ENCODE measurements around the gene TSC22D3.

Gene TSC22D3

DNA sequence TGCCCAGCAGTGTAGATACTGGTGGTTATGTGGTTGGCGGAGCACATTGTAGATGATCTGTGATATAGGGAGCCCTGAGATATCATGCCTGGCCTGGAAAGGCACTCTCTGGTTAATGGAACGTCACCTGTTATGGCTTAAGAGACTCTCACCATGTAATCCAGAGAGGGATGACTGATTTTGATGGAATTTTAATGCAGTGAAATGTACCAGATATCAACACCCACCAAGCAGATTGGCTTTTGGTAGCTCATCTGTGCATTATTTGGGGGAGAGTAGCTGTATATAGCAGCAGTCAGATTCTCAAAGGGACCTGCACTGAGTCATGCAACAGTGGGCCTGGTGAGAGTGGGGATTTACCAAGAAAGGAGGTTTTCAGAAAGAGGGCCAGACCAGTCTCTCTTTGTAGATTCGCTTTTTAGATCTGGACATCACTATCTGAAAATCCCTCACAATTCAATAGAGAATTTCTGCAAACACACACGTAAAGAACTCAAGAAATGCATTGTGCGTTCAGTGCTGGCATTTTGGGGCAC lies 17.3 kb downstream of the TSC22D3 start:
- no peak for DNase-seq

DNA sequence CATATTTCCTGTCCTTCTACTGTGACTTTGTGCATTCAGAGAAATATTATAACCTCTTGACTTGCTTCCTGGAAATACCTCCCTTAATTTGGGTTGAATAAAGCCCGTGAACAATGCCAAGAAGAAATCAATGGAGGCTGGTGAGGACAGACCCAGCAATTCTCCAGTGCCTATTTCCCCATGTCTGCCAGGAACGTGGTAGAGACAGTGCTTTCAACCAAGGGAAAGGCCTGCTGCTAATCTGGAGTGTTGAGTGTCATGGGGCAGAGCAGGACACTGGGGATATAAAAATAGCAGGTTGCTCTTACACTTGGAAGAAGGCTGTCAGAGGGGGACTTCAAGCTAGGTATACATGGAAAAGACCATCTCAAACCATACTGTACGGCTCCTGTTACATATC lies 19.9 kb downstream of the TSC22D3 start:
- no peak for DNase-seq

DNA sequence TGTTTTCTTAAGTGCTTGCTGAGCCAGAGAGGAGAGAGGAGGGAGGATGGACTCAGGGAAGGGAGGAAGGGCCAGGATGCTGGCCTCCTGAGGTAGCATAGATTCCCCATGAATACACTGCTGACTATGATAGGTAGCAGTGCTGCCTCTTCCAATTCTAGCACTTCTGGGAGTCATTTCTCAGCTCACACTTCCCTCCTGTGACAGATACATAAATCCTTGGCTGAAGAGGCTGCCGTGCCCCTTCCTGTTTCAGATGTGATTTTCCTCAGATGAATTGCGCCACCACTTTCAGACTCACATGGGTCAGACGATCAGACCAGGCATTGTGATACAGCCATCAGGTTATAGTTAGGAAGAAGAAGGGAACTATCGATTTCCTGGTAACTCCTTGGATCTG lies 22.4 kb downstream of the TSC22D3 start:
- no peak for DNase-seq

DNA sequence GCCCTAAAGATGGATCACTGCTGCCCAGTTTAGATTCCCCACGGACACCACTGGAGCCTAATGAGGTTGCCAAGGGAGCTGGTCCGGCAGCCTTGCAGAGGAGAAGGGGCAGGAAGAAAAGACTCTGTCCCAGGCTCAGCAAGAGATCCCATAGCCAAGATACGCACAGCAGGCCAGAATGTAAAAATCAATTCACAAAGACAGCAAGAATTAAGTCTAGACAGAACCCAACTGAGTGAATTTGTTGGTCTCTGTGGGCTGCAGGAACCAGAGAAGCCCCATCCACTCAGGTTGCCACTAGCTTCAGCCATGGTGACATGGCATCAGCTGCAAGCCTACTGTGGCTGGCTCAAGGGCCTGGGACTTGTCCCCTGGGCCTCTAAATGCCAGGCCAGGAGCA lies 22.9 kb downstream of the TSC22D3 start:
- no peak for DNase-seq

DNA sequence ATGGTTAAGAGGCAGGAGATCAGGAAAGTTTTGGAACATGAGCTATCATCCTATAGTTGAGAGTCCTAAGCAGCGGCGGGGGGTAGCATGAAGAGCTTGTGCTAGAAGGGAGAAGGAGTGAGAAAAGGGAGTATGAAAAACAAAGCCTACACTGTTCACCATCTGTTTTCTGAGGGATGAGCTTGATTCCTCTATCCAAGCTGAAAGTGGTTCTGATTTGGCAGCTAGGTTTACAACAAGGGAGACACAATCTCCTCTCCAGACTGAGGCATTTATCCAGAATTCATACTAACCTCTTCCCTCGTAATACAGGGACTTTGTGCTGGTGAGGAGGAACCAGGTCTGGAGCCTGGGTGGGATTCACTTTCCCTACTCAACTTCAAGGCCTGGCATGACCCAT lies 23.5 kb downstream of the TSC22D3 start:
- no peak for DNase-seq

DNA sequence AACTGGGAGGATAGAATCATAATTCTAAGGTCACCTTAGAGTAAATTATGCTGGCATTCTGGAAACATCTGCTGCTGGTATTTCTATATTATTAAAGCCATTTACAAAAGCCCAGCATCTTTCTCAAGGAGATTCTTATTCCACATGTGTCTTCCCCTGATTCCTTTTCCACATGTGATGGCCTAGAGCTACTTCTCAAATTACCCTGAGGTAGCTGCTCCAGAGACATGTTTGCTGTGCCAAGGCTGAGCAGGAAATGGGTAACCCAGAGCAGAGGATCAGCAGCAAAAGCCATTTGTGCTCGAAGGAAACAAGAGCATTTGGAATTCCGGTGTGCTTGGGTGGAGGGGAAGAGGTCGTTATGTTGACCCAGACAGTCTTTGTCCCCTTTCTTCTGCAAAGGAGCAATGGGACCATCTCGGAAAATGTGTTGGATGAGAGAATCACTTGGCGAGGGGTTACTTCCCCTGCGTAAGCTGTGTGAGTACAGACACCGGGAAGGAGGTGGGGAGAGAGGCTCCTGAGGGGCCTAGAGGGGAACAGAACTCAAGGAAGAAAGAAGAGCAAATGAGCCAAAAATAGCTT lies 24.6 kb downstream of the TSC22D3 start:
- no peak for DNase-seq

DNA sequence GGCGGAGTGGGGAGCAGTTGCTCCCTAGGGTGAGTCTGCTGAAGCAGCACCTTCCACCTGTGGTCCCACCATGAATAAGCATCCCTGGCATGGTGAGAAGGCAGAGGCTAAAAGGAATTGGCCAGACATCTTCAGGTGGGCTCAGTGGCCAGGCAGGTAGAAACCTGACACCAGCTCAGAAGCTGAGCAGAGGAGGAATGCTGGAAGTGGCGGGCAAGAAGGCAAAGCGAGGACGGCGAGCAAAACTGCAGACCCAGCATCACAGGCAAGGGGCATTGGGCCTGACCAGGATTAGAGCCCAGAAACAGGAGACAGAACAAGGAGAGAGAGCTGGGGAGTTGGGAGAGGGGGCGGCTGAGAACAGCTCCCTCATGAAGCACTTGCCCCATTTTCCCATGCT lies 25.3 kb downstream of the TSC22D3 start:
- DNase-seq: no peak

DNA sequence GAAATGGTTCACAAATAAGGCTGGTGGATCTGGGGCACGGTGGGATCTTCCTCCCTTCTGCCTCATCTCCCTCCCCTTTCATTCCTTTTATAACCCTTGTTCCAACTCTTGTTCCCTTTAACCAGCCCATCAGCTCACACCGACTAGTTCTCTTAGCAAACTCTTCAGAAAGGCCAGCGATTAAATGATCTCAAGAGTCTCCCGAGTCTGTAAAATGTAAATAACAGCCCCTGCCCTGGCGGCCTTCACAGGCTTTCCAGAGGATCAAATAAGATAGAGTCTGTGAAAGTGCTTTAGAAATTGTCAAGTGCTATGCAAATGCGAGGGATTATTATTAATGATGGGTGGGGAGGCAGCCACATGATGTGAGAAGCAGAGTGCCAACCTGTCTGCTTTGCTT lies 27.1 kb downstream of the TSC22D3 start:
- DNase-seq: no peak

DNA sequence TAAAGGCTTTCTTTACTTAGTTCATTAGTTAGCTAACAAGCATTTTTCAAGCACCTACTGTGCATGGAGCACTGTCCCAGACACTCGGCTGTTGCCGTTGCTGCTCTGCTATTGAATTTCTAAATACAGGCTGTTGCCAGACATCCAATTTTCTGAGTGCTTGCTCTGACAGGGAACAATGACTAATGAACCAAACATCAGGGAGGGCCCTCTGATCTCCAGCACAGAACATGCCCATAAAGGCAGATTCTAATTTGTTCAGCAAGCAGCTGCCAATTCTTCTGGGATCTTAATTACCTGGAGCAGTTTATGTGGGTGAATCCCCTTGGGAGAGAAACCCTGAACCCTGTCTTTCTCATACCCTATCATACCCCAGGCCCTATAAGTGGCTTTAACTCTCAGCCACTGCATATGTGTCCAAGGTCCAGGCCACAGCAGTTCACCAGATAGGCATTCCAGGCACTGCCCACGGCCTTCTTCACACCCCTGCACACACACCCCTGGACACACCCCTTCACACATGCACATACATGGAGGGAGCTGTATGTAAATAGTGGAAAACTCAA lies 27.9 kb downstream of the TSC22D3 start:
- no peak for DNase-seq

DNA sequence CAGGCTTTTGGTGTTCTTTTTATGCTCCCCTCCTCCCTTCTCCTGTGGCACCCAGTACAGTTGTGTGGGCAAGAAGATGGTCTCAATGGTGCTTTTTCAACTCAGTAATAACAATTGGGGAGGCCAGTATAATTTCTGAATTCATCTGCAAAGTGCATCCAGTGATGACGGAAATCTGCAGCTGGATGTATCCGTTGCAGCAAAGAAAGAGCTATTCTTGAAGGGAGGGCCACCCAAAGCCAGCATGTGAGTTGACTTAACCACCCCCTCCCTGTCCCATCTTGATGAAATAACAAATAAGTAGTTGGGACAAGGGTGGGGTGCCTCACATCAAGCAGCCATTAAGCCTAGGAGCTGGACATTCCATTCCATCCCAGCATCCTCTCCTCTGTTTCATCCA lies 30.7 kb downstream of the TSC22D3 start:
- DNase-seq: no peak

DNA sequence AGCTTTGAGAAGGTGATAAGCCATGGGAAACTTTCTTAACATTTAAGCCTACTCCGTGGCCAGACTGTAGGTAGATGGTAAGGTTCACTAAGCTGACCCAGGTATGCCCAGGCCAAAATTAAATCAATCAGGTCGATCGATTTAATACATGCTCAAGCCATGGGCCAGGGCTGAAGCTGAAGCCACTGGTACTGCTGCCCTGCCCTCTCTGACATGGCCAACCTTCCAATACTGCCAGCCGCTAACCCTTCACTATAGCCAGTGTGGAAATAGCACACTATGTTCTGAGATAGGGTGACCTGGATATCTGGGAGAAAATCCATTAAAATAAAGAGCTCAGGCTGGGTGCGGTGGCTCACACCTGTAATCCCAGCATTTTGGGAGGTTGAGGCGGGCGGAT lies 31.6 kb downstream of the TSC22D3 start:
- no peak for DNase-seq

DNA sequence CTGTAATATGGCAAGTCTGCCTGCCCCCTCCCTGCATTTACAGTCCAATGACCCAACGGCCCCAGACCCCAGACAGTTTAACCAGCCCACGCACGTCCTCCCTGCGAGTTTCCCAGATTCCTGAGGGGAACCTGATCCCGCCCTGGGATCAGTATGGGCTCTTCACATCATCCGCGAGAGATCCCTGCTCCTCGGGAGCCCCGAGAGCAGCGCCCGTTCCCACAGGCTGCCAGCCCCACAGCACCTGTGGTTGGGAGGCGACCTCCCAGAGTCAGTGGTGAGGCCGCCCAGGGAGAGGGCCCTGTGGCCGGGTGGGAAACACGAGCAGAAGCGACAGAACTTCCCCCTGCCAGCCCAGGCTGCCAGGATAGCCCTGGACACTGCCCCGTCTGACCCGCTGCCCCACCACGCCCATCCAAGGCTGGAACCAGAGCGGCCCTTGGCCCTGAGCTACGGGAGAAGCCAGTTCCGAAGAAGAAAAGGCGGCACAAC lies 32.8 kb downstream of the TSC22D3 start:
- DNase-seq: no peak

DNA sequence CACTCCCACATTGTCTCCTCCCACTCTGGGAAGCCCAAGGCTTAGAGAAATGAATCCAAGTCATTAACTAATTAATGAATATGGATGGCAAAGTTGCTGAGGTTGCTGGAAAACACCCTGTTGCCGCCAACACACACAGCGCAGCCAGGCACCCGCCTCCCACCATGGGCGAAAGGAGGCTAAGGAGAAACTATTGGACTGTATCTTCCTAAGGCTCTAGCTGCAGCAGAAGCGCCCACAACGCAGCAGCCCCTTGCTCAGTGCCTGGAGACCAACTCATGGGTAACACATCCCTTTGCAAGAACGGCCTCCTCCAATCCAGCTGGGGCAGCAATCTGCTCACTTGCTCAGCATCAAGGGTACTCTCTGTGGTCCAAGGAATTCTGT lies 34.2 kb downstream of the TSC22D3 start:
- DNase-seq: no peak

DNA sequence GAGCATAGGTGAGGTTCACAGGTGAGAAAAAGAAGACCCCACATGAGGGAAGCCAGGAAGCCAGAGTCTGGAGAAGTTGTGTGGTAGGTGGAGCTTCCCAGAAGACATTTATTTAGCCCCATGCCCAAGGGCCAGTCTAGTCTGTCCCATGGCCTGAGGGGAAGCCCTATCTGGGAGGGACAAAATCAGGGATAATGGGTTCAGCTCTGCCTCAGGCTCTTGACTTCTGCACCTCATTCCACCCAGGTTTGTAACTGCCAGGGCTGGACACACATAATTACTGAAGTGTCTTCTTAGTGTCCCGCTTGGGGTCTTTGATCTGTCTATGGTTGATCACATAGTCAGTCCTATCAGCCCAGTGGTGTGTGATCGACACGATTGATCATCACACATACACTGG lies 36.0 kb downstream of the TSC22D3 start:
- DNase-seq: no peak

DNA sequence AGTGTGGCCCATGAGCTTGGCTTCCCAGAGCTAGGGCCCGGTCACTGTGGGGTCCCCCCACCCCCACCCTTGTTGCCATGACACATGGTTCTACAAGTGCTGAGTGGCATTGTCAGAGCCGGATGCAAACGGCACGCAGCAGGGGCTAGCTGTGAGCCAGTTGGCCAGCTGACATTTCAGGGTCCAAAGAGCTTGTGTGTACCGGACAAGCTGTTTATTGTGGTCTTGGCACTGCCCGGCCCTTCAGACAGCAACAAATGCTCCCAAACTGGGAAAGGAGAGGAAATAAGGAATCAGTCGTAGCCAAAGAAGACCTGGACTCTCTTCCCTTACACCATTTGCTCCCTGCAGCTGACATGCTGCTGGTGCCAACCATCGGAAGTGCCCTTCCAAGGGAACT lies 36.8 kb downstream of the TSC22D3 start:
- DNase-seq: no peak

DNA sequence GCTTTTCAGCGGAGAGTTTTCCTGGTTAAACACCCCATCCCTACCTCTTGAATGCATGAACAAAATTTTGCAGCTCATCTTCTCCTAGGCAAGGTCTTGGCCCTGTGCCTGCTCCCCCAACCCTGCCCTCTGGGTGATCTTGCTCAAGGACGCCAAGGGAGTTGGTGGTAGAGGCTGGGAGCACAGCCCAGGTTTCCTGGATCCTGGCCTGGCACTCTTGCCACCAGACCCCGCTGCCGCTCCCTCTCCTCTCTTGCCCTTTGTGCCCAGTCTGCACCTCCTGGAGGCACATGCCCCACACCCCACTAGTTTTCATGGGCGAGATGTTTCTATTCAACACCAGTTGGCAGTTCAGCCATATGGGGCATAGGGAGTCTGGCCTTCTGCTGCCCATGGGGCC lies 37.3 kb downstream of the TSC22D3 start:
- DNase-seq: no peak

DNA sequence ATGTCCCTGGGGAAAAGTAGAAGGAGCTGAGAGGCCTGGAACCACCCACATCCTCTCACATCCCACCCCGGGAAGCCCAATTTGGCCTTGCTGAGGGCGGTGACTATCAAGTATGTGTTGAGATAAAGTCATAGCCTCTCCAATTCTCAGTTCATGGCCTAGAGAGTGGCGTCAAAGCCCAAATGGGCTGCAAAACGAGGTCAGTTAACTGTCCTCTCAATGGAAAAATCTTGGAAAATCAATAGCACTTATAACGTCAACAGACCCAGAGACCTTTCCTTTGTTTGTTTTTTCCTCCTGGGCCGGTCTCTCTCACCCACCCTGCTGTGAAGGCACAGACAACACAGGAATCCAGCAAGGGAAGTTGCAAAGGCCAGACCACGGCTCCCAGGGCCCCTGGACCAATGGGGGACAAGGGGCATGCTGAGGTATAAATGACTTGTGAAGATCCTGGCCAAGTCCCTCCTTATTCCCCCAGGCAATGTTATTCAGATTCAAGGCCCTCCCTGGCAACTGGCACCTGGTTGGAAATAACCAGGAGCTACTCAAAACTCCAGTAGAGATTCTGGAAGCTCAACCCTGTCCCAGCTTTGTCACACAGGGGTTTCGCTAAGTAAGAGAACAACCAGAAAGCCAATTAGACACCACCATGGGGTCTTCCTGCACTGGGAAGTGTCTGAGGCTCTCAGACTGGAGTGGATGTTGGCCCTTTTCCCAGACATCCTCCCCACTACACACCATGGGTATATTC lies 38.6 kb downstream of the TSC22D3 start:
- DNase-seq: no peak

DNA sequence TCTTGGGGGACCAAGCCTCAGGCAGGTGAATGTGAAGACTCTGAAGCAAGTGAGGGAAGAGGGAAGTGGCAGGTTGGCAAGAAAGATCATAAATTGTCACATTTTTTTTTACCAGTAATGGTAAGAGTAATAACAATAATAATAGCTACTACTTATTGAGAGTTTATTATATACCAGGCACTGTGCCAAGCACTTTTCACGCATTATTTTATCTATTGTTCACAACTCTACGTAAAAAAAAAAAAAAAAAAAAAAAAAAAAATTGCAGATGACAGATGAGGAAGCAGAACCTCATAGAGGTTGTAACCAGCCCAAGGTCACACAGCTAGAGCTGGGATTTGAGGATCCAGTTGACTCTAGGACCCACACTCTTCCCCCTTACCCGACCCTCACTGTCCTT lies 40.9 kb downstream of the TSC22D3 start:
- DNase-seq: no peak

DNA sequence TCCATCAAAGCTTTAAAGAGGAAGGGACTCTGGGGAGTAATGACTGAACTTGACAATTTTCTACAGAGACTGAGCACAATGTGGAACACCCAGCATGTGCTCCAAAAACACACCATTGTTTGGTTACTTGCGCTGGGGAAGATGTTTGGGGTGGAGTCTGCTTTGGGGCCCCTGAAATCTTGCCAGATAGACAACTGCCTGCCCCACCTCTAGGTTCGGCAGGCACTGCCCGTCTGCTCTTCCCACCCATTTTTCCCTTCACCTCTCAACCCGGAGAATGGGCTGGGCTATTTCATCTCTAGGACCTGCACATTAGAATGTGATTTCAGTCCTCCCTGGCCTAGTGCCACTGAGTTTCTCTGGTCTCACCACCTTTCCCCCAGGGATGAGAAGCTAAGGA lies 41.9 kb downstream of the TSC22D3 start:
- no peak for DNase-seq

DNA sequence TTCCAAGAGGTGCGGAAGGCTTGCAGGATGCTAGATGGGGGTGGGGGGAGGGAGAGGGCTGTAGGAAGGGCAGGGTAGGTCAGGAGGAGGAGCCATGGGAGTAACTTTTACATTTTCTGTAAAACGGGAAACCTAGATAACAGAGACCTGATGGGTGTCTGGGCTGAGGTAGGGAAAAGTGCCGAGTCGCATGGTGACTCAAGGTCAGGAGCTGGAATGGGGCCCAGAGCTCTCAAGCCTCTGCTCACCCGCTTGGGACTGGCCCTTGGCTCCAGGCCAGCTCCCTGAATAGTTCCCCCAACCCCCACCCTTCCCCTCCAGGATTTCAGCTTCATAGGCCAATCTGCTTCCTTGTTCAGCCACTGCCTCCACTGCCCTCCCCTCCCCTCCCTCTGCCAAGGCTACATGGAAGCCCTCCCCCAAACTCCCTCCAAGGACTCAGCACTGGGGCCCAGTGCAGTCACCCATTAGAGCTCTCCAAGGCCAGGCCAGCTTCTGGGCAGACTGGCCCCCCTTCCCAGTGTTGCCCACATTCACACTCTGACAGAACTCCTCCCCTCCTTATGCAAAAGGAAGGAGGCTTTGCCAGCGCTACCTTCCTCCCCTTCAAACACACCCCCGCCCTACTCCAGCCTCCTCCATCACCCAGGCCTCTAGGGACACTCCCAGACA lies 43.6 kb downstream of the TSC22D3 start:
- DNase-seq: no peak

DNA sequence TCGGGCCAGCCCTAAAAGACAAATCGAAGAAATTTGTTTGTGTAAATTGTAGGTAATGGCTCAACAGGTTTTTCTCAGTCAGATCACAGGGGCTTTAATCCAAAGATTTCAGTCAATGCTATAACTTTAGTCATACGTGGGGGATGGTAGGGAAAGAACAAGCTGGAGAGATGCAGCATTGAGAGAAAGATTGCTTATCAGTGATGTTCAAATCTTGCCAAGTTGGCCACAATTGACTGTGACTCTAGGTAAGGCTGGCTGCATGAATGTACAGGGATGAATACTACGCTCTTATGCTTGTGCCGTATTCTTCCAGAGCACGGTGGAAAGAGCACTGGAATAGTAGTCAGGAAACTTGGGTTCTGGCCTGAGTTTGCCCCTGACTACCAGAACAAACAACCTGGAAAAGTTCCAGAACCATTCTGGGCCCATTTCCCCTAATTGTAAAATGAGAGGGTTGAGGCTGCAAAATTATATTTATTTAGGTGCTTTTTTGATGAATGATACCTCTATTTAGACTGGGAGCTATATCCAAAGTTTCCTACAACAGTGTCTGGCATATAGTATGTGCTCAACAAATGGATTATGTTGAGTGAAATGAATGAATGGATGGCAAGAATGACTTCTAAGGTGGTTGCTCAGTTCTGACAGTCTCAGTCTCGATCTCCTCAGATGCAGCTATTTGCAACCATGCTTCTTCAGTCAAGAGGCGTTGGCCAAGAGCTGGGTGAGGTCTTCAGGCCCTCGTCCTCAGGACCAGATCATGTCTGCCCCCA lies 44.4 kb downstream of the TSC22D3 start:
- no peak for DNase-seq

DNA sequence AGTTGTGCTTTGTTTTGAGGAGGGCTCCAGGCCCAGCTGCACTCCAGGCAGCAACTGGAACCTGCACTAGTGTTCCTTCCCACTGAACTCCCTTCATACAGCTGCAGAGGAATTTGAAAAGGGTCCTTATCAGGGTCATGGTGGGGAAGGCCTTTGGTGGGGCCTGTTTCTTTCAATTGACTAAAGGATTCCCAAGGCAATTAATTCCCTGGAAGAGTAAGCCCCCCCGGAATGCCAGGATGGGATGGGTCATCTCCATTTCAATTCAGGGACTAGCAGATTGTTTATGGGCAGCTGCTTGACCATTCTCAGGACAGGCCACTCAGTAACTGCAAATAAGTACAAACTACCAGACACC lies 45.3 kb downstream of the TSC22D3 start:
- DNase-seq: no peak
